Coronary artery (tissue), 2 donors: Measurements from ENCODE around the gene UNC80.

ENCODE experiments used
- DNase-seq: peaks from one replicate; pipeline ENCODE4 v3.0.0-alpha.2; 2017; ENCODE audit warnings: low spot score
- H3K27ac ChIP-seq, 2 donors: fragments of 200-600 bp; sonication (generic); one replicate each; pipeline ENCODE4 v1.5.1; 2016 to 2019
- H3K4me3 ChIP-seq: fragments of 200-600 bp; sonication (generic); 2 replicates; pipeline ENCODE4 v1.5.1; 2016; ENCODE audit warnings: mild to moderate bottlenecking, moderate library complexity
- CTCF ChIP-seq: fragments of 200-600 bp; sonication (generic); IDR thresholded peaks from one replicate; pipeline ENCODE4 v1.5.1; 2019; ENCODE audit warnings: antibody characterized with exemption

Gene UNC80

GRCh38 chr2:210003359-210003758 is 231.7 kb downstream of the UNC80 start:
- H3K27ac ChIP-seq, result no peak overlapping the region
- peak overlapping the region; percentile 89 for H3K4me3 ChIP-seq
- no peak for TF ChIP-seq CTCF
- DNase-seq, result no peak

GRCh38 chr2:210004881-210005280 is 233.2 kb downstream of the UNC80 start:
- H3K4me3 ChIP-seq, result no peak overlapping the region
- no peak for TF ChIP-seq CTCF
- H3K27ac ChIP-seq, result no peak overlapping the region
- DNase-seq, result no peak

- Histone ChIP-seq H3K27ac (no peak overlapping the region), H3K4me3 (no peak overlapping the region)
- no peak for TF ChIP-seq CTCF
- no peak for DNase-seq
Measured at GRCh38 chr2:210007895-210008294, 236.3 kb downstream of the UNC80 start.

GRCh38 chr2:210009126-210009525 is 237.5 kb downstream of the UNC80 start:
- Histone ChIP-seq H3K4me3 (no peak overlapping the region), H3K27ac (no peak overlapping the region)
- TF ChIP-seq CTCF, result no peak
- no peak for DNase-seq

GRCh38 chr2:210009896-210010295 is 238.3 kb downstream of the UNC80 start:
- TF ChIP-seq CTCF, result no peak
- no peak for DNase-seq
- Histone ChIP-seq H3K4me3 (no peak overlapping the region), H3K27ac (no peak overlapping the region)

GRCh38 chr2:210020138-210020537 is 248.5 kb downstream of the UNC80 start:
- no peak for DNase-seq
- TF ChIP-seq CTCF, result no peak
- no peak overlapping the region for H3K27ac ChIP-seq
- no peak overlapping the region for H3K4me3 ChIP-seq

GRCh38 chr2:210022824-210023223 is 251.2 kb downstream of the UNC80 start:
- Histone ChIP-seq H3K4me3 (no peak overlapping the region), H3K27ac (no peak overlapping the region)
- no peak for DNase-seq
- no peak for TF ChIP-seq CTCF
